Mononuclear cell (primary cell): Measurements from ENCODE around the gene IL32. TPM values are rescaled to one million over a fixed set of nuclear protein-coding genes. Genes with fewer than 3 reads are reported as not detected.

Experiments used
- H3K27me3 ChIP-seq: 2 replicates; pipeline ENCODE4 v1.6.0; 2011; ENCODE audit warnings: low read length, control low read depth; ENCODE audit not compliant: insufficient read depth
- H3K4me1 ChIP-seq: 2 replicates; pipeline ENCODE4 v1.5.1; 2011; ENCODE audit warnings: mild to moderate bottlenecking, low read length, control low read depth; ENCODE audit not compliant: insufficient read depth
- H3K4me3 ChIP-seq: 2 replicates; pipeline ENCODE4 v1.5.1; 2011; ENCODE audit warnings: mild to moderate bottlenecking, low read length, moderate library complexity
- H3K9me3 ChIP-seq: 2 replicates; pipeline ENCODE4 v1.5.1; 2011; ENCODE audit warnings: low read depth, mild to moderate bottlenecking, control low read depth, low read length
- total RNA-seq: library from RNA; depleted of rRNA; stranded (reverse); fragments of >200 nt; gene quantifications from one replicate; pipeline ENCODE4 v1.2.3, GENCODE V29; 2012

IL32 gene, protein sequence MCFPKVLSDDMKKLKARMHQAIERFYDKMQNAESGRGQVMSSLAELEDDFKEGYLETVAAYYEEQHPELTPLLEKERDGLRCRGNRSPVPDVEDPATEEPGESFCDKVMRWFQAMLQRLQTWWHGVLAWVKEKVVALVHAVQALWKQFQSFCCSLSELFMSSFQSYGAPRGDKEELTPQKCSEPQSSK
- total RNA-seq, result 115 TPM

GRCh38 chr16:3065069-3065741, at the start of gene IL32:
IL32 (plus strand) TSS chr16:3065640; CDS start chr16:3065812, 172 bp downstream.
- H3K9me3 ChIP-seq, result no peaks in the 10 kb centered on the region
- H3K27me3 ChIP-seq, result no peaks in the 10 kb centered on the region
- H3K4me1 ChIP-seq, result peaks cover 48% of the 10 kb centered on the region
- peak within 1 kb of the TSS; percentile 60 for H3K4me3 ChIP-seq

DNA sequence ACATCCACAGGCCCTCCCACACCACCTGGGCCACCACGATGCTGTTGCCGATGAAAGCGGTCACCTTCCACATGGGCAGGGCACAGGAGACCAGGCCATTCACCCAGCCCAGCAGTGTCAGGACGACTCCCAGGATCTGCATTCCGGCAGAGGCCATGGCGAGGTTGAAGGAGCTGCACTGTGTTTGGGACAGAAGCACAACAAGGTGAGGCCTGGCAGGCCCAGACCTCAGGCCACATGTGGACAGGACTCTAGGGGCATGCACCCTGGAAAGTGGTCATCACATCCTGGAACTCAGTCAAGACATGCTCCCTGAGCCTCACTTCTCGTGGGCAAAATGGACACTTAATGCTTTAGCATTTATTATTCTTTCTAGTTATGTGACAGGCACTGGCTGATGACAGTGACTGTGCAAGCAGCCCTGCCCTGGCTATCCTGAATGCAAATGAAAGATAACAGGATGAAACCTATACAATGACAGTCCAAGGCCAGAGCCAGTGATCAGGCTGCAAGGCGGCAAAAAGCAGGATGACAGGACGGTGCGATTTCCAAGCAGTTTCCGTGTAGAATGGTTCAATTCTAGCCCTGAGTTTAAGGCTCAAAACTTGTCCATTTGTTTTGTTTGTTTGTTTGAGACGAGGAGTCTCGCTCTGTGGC, 49.4 kb upstream of the IL32 start:
- Histone ChIP-seq H3K9me3 (no peaks in the 10 kb centered on the region), H3K4me1 (peaks cover 27% of the 10 kb centered on the region), H3K27me3 (peaks cover 6% of the 10 kb centered on the region), H3K4me3 (no peak overlapping the region)

- Histone ChIP-seq H3K4me1 (peaks cover 40% of the 10 kb centered on the region), H3K9me3 (no peaks in the 10 kb centered on the region), H3K4me3 (no peak overlapping the region), H3K27me3 (peaks cover 6% of the 10 kb centered on the region)
Observed at GRCh38 chr16:3017344-3017743, 48.1 kb upstream of the IL32 start.

GRCh38 chr16:3017794-3018506, 47.5 kb upstream of the IL32 start, which contains the start of gene CLDN6:
CLDN6 (minus strand) TSS chr16:3018183; CDS start chr16:3016021, 2,162 bp downstream.
- Histone ChIP-seq H3K9me3 (no peaks in the 10 kb centered on the region), H3K4me3 (no peak within 1 kb of the TSS), H3K27me3 (peaks cover 6% of the 10 kb centered on the region), H3K4me1 (peaks cover 46% of the 10 kb centered on the region)

- Histone ChIP-seq H3K4me1 (peaks cover 62% of the 10 kb centered on the region), H3K27me3 (peaks cover 6% of the 10 kb centered on the region), H3K4me3 (peak overlapping the region; percentile 48), H3K9me3 (no peaks in the 10 kb centered on the region)
Observed at GRCh38 chr16:3019594-3020246, 45.7 kb upstream of the IL32 start.

DNA sequence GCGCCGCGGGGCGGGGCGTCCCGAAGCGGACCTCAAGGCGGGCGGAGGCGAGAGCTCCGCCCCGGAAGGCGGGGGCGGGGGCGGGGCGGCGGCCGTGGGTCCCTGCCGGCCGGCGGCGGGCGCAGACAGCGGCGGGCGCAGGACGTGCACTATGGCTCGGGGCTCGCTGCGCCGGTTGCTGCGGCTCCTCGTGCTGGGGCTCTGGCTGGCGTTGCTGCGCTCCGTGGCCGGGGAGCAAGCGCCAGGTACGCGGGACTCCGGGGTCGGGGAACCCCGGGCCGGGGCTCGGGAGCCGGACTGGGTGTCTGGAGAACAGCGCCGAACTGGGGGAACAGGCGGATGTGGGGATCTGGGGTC, 45.2 kb upstream of the IL32 start, which contains the start of gene TNFRSF12A:
Gene TNFRSF12A (plus strand): TSS at position 122 of the 357 bp plus-strand sequence. CDS start 30 bp downstream, at position 152.
- Histone ChIP-seq H3K4me3 (peak within 1 kb of the TSS; percentile 48), H3K9me3 (no peaks in the 10 kb centered on the region), H3K4me1 (peaks cover 67% of the 10 kb centered on the region), H3K27me3 (peaks cover 6% of the 10 kb centered on the region)

GRCh38 chr16:3020604-3021448, 44.6 kb upstream of the IL32 start:
- no peaks in the 10 kb centered on the region for H3K9me3 ChIP-seq
- peaks cover 6% of the 10 kb centered on the region for H3K27me3 ChIP-seq
- H3K4me1 ChIP-seq, result peaks cover 69% of the 10 kb centered on the region
- H3K4me3 ChIP-seq, result peak overlapping the region; percentile 48

DNA sequence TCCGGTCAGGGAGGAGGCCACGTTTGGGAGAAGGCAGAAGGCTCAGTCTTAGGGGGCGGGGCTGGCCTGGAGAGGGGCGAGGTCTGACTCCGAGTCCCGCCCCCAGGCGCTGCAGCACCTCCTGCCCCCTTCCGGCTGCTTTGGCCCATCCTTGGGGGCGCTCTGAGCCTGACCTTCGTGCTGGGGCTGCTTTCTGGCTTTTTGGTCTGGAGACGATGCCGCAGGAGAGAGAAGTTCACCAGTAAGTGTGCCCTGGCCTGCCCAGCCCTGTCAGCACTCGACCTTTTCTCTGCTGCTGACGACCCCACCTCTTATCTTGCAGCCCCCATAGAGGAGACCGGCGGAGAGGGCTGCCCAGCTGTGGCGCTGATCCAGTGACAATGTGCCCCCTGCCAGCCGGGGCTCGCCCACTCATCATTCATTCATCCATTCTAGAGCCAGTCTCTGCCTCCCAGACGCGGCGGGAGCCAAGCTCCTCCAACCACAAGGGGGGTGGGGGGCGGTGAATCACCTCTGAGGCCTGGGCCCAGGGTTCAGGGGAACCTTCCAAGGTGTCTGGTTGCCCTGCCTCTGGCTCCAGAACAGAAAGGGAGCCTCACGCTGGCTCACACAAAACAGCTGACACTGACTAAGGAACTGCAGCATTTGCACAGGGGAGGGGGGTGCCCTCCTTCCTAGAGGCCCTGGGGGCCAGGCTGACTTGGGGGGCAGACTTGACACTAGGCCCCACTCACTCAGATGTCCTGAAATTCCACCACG, 43.8 kb upstream of the IL32 start:
- Histone ChIP-seq H3K9me3 (no peaks in the 10 kb centered on the region), H3K4me1 (peaks cover 69% of the 10 kb centered on the region), H3K27me3 (peaks cover 6% of the 10 kb centered on the region), H3K4me3 (peak overlapping the region; percentile 48)

- Histone ChIP-seq H3K4me3 (no peak overlapping the region), H3K27me3 (peaks cover 6% of the 10 kb centered on the region), H3K9me3 (no peaks in the 10 kb centered on the region), H3K4me1 (peaks cover 69% of the 10 kb centered on the region)
Observed at GRCh38 chr16:3022208-3022683, 43.2 kb upstream of the IL32 start.

DNA sequence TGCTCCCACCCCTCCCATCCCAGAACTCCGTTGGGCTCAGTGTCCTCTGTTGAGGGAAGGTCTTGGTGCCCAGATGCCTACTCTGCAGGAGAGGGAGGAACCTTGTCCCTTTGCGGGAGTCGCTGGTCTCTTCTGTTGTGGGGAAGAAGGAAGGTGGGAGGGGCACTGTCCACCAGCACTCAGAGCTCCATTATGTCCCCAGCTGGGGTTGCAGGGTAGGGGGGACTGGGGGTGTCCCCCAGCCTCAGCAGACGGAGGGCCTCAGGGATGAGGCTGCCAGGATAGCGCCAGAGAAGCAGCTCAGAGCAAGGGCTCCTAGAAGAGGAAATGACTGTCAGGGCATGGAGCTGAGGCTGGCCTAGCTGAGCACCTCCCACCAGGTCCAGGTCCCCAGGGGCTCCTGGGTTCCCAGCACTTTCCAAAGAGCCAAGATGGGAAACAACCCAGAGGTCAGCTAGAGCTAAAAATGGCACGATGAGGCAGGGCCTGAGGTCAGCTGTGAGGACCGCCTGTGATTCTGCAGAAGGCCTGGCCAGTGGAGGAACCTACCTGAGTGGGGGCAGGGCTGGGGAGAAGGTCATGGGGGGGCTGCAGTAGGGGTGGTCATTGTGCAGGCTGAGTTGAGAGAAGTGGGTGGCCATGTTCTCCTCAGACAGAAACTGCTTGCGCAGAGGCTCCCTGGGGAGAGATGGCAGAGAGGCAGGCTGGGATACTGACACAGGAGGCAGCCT, 42.6 kb upstream of the IL32 start:
- no peak overlapping the region for H3K4me3 ChIP-seq
- peaks cover 6% of the 10 kb centered on the region for H3K27me3 ChIP-seq
- peaks cover 70% of the 10 kb centered on the region for H3K4me1 ChIP-seq
- no peaks in the 10 kb centered on the region for H3K9me3 ChIP-seq

GRCh38 chr16:3023415-3023668, 42.1 kb upstream of the IL32 start:
- H3K4me3 ChIP-seq, result peak overlapping the region; percentile 45
- H3K9me3 ChIP-seq, result no peaks in the 10 kb centered on the region
- peaks cover 70% of the 10 kb centered on the region for H3K4me1 ChIP-seq
- H3K27me3 ChIP-seq, result peaks cover 2% of the 10 kb centered on the region

GRCh38 chr16:3023669-3024478, 41.6 kb upstream of the IL32 start, which contains the start of the genes HCFC1R1 and THOC6:
HCFC1R1 (minus strand) TSS chr16:3023942; CDS start chr16:3023941, 1 bp downstream.
THOC6 (plus strand) TSS chr16:3024035; CDS start chr16:3024327, 292 bp downstream.
- Histone ChIP-seq H3K4me1 (peaks cover 70% of the 10 kb centered on the region), H3K27me3 (peaks cover 4% of the 10 kb centered on the region), H3K9me3 (no peaks in the 10 kb centered on the region), H3K4me3 (peak within 1 kb of the TSS; percentile 45)
